GM21423 (cell line): ENCODE measurements around the gene KDM6B.

ENCODE experiments used
- ATAC-seq: cut with Tn5 transposase; IDR thresholded peaks from one replicate; pipeline ENCODE4 v1.9.1; 2021; ENCODE audit warnings: mild to moderate bottlenecking, moderate library complexity; ENCODE audit not compliant: unreplicated experiment

Gene KDM6B

DNA sequence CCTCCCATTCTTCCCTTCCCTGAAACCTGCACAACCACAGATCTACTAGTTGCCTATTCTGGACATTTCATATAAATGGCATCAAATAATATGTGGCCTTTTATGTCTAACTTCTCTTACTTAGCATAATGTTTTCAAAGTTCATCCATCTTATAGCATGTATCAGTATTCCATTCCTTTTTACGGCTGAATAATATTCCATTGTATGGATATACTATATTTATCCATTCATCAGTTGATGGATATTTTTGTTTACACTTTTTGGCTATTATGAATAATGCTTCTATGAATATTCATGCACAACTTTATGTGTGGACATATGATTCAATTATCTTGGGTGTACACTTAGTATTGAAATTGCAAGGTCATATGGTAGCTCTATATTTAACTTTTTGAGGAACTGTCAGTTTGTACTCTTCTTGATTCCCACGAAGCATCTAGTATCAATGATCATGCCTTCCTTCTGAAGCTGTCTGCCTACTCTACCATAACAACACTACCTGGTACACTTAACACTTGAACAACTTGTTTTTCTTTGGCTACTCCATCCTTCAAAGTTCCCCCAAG is 41.9 kb downstream of the KDM6B start:
- no peak for ATAC-seq

DNA sequence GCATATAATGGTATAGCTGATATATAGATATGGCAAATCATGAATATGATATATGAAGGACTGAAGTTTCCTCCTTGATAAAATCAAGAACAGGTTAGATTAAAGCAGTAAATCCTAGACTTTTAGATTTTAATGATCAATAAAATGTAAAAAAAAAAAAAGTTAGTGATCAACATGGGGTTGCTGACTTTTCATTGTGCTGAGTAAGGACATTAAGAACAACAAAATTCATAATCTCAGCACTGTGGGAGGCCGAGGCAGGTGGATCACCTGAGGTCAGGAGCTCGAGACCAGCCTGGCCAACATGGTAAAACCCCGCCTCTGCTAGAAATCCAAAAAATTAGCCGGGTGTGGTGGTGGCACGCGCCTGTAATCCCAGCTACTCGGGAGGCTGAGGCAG is 44.2 kb downstream of the KDM6B start:
- ATAC-seq, result no peak

DNA sequence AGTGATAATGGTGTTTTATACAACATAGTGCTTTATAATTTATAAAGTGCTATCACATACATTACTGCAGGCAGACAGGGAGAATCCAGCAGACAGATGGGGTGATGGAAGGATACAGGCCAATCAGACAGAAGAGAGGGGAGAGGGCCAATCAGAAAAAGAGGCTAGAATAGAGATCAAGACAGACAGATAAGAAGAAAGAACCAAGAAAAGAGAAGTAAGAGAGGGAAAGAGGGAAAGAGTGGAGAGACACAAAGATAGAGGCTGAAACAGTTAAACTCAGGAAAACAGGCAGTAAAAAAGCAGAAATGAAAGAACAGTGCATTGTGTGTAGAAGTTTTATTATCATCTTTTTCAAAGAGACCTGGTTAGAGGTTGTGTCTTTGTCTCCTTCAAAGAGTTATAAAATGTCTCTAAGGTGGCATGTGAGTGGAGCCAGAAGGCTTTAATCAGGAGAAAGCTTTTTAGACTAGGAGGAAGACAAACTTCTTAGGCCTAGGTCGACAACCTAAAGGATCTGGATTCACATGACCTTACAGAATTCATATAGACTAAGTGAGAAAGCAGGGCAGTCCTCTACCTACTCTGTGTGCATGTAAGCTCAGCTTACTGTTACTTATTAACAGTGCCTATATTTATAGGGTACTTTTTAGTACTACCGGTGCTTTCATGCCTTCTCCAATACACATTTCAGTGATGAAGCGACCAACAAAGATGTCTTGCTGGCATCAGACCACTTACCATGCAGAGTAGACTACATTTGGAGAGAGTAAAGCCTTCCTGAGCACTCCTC is 46.3 kb downstream of the KDM6B start:
- no peak for ATAC-seq

DNA sequence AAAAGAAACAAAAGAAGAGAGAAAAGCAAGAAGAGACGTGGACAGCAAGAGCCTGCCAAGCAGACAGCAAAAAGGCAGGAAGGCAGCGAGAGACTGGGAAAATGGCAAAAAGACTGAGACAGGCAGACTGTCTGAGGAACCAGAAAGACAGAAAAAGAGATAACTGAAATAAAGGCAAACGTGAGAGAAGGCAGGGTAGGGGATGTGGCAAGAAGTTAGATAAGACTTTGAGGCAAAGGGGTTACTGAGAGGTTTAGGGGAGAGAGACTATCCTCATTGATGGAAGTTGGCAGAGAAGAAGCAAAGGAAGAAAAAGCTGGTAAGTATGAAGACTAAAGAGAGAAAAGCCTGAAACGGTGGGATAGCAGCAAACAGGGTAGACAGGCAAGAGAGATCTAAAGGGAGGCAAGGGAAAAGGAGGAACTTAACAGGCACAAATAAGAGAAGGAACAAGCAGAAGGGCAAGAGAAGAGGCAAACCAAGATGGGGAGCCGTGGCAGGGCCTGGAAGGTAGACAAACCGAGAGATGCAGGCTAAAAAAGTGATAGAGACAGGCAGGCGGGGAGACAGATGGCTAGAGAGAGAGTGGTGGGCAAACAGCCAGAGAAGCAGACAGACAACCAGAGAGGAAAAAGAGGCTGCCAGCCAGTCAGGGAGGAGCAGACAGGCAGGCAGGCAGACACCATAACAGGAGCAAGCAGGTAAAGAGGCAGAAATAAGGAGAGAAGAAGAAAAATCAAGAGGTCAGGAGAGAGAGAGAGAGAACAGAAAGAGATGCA is 47.4 kb downstream of the KDM6B start:
- no peak for ATAC-seq

DNA sequence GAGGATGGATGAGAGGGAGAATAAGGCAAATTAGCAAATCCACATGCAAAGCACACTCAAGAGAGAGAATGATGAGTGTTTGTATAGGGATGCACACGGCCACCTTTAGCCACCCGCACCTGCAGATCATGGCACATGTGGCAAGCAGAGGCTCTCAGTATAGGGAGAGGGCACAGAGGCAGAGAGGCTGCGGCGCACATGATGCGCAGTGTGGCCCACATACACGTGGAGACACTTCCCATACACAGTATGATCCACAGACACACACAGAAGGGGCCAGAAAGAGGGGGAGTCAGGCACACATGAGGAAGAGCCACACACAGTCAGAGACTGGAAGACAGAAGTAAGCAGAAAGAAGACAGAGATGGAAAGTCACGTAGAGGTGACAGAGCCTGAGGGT is 48.1 kb downstream of the KDM6B start:
- no peak for ATAC-seq

DNA sequence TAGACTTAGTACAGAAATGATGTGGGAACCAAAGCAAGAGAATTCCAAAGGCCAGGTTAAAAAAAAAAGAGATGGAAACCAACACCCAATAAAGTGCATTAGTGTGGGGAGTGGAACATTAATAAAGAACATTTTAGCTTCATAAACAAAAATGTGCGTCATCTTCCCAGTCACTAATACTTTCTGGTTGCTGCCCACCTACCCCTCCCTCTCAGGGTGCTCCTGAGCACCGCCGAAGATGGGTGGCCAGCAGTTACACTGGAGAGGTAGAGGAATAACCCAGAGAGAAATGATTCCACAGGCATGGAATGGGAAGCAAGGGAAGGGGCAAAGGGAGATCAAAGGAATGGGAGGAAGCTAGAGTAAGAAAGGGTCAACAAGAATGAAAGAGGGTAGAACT is 48.6 kb downstream of the KDM6B start:
- no peak for ATAC-seq
